Non-pigmented ciliary epithelial cell (primary cell): ENCODE data around the gene GFRA1.

Experiments
- DNase-seq: peaks from one replicate; pipeline ENCODE4 v3.0.0-alpha.2; 2010; ENCODE audit warnings: low read depth

The GFRA1 gene

DNA sequence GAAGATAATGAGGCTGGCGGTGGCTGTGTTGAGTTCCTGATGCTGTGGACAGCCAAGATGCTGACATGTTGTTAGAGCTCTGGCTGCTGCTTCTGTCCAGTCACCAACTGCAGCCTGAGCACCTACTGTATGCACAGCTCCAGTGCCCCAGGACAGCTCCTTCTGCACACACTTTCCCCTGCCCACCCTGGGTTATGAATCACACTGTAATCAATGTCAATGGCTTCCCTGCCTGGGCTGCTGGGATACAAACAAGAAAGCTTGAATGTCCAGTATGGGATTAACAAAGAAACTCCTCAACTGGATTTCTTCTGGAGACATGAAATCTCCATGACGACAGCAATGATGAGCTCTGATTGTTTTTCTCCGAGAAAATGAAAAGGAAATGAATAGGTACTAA lies 172.0 kb downstream of the GFRA1 start:
- DNase-seq = no peak

DNA sequence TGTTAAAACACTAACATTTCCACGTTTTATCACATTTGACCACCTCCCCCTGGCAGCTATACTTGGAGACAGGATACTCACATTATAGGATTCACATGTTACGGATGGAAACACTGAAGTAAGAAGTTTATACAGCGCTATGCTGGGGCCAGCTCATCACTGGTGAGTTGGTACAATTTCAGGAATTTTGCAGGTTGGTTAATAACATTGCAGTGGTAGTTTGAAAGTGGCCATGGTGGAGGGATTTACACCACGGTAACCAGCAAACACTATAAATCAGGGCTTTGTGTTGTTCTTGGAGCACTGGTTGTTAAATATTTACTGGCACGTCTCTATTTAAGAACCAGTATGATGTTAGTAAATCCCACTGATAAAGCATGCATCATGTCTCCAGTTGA lies 174.0 kb downstream of the GFRA1 start:
- DNase-seq = no peak

DNA sequence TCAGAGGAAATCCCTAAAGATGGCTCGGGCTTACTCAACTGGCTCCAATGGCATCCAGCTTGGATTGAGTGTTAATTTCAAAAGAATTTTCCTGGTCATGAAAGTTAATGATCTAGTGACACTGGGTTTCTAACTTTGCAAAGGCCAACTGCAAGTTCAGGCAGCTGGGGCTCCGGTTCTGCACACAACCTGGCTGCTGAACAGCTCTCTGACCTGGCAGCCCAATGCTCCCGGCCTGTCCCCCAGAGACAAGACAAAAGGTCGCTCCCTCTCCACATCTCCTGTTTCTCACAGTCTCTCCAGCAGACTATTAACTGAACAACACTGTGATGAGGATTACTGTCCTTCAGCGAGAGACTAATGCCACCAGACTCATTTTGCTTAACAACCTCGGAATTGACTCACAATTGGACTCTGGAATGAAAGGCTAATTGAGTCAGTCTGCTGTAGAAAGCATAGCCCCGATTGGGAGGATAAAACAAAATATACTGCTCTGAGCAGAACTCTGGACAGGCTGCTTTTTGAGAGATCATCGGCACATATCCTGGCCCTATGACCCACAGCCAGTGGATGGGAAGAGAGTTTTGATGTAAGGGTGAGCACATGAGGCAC lies 174.5 kb downstream of the GFRA1 start:
- DNase-seq = no peak

DNA sequence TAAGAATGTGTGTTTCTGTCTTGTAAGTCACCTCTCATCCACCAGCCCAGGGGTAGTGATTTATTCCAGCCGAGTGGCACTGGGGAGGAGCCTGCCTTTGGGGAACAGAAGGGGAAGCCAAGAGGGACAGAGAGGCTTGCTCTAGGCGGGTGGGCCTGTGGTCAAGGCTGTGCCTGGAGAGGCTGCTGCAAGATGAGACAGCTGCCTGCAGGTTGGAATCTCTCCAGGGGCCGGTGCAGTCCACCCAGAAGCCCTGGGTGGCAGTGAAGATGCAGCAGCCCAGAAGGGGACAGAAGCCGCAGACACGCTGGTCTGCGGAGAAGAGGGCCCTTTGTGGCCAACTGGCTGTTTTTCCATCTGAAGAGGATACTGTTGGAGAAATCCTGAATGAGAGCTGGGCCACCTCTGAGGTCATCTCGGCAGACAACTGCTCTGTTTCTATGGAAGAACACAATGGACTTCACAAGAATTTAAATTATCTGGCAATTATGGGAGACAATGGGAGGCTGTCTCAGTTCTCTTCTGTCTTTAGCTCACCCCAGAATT lies 175.7 kb downstream of the GFRA1 start:
- DNase-seq = no peak

DNA sequence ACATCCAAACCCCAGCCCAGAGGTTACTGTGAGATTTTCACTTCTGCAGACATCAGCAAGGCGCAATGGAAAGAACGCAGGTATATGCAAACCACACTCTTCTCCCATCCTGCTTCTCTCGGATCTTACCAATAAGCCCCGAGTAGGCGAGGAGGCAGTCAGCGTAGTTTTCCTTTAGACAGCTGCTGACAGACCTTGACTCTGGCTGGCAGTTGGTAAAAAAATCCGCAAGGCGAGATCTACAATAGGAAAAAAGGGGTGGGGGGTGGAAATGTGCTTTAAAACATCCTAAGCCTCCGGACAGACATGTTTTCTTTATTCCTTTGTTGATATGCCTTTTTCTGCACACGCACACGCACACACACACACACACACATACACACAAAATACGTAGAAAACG lies 176.5 kb downstream of the GFRA1 start:
- no peak for DNase-seq

DNA sequence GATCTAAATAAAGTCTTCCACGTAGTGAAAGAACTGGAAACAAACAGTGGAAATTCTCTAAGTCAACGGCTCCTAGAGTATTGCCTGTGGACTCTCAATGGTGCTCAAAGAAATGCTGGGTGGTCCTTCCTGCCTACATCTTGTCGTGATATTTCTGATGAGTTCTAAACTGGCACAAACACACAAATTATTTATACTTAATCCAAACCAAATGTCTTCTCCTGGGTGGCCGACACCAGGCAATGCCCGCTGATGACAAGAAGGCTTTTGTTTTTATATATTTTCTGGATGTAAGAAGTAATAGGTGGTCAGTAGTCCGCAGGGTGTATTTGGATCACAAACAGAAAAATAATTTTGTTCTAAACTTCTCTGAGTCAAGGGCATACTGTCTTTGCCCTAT lies 178.7 kb downstream of the GFRA1 start:
- no peak for DNase-seq

DNA sequence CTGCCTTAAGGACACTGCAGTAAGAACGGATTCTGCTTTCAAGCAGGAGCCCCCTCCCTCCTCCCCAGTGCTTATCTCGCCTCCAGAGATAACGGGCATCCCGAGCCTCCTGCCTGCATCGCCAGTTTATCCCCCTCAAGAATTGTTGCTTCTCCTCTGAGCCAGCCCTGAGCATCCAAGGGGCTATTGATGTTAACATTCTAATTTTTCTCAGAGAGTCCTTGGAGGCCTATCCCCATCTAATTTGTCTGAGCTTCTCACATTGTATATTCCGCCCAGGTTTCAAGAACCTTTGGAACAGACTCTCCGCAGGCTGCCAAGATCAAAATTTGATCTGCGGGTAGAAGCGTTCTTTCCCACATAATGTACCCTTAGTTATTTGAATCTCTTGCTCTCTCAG lies 180.0 kb downstream of the GFRA1 start:
- no peak for DNase-seq

DNA sequence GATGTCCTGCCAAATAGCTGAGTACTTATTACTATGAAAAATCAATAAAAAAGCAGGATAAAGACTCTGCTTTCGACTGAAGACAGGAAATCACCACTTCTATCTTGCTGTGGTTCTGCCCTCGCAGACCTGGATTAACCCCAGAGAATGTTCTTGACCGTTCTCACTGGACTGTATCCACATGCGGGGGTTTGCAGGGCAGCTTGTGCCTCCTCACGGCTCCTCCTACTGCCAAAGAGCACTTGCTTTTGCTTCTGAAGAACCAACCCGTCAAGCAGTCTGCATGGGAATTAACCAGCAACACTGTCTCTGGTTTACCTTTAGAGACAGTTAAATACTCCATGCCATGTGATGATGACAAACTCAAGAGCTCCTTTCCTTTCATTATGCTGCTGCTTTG lies 184.0 kb downstream of the GFRA1 start:
- DNase-seq = no peak

DNA sequence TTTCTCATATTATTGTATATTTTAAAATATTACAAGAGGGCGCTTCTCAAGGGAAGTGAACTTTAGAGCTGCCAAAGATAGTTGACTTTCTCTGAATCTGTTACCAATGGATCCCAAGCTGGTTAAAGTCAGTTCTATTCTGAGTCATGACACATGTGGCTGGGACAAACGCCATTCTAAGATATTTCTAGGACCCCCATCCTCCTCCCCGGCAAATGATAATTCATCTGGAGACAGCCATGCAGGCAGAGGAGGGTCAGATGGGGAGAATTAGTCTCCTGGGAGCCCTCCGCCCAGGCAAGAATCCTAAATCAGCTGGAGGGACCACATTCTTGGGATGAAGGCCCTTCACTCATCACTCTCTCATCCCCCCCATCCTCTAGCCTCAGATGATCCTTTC lies 187.7 kb downstream of the GFRA1 start:
- DNase-seq = no peak

DNA sequence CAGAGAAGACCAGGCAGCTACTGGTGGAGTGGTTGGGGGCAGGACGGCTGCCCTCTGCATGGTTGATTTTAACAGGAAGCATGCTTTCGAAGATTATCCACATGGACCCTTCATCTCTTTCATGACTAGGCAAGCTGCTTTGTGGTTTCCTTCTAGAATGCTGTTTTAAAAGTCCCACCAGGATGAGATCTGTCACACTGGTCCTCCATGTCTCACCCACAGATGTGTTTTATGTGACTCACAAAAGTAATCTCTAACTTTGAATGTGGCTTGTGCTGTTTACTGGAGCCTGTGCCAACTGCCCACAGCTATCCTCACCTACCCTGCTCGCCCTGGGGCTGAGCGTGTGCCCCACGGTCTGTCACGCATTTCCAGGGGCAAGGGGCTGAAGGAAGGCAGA lies 188.8 kb downstream of the GFRA1 start:
- no peak for DNase-seq

DNA sequence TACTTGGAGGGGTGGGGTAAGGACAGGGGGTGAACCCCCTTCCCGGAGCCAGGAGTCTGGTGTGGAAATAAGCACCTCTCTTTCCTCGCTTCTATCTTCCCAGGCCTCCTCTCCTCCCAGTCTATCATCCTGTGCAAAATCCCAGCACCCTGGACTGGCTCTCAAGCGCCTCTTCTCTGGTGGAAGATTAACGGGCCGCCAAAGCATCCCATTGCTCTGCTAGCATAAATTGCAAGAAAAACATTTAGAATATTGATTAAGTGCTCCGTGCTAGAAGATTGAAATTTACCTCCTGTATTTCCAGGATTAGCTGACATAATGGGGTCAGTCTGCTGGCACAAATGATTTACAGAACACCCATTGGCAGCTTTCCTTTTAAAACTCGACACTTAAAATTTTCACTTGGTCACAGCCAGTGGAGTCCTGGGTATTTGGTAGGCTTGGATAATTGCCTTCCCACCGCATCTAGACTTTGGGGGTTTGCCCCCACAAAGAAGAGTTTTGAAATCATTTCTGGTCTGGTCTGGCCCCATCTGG lies 189.7 kb downstream of the GFRA1 start:
- DNase-seq = no peak

DNA sequence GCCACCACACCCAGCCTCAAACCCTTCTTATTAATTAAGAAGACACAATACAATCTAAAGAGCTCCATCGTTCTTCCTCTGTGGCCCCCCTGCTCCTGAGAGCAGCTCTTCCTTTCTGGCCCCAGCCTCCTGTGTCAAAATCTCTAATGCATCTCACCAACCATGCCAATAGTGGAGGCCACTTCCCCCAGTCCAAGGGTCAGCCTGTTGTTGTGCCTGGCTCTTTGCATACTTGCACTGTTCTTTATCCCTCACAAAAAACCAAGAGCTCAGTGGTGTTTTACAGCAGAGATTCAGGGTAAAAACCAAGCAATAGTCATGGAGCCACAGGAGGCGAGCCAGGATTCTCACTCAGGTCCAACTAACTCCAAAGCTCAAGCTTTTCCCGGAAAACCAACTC lies 190.2 kb downstream of the GFRA1 start:
- DNase-seq = no peak

DNA sequence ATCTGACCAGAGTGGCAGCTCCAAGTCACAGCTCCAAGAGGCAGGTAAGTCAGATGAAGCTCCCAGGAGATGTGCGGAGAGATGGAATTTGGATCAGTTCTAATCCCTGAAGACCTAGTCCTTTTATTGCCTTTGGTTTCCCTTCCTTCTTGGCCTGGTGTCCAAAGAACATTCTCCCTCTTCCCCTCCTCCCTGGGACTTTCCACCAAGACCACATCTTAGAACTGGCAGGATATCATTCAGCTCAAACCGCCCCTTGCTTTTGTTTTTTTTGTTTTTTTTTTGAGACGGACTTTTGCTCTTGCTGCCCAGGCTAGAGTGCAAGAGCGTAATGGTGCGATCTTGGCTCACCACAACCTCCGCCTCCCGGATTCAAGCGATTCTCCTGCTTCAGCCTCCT lies 190.8 kb downstream of the GFRA1 start:
- no peak for DNase-seq

DNA sequence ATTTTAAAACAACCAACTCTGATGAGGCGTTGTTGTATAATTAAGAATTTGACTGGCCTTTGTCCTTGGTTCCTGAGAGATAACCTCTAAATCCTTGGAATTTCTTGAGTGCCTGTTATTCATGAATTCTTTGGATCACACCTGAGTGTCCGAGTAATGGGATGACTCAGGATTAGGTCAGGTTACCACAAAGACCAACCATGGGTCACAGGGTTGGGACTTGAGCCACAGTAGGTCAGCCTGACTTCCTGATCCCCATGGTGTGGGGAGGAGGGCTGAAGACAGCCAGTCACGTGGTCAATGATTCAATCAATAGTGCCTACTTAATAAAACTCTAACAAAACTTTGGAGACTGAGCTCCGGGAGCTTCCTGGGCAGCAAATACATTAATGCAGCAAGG lies 192.5 kb downstream of the GFRA1 start:
- DNase-seq = no peak

DNA sequence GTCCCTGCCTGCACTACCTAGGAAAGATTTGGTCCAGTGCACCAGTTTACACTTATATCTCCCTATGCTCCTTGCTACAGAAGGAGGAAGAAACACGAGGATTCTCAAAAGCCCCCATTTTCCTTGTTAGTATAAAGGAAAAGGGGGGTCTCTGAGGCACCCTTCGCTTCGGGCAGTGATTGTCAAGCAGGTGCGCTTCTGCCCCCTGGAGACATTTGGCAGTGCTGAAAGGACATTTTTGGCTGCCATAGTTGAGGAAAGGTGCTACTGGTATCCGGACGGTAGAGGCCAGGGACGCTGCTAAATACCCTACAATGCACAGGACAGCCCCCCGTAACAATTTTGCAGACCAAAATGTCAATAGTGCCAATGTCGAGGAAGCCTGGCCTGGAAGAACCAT lies 193.7 kb downstream of the GFRA1 start:
- DNase-seq = no peak

DNA sequence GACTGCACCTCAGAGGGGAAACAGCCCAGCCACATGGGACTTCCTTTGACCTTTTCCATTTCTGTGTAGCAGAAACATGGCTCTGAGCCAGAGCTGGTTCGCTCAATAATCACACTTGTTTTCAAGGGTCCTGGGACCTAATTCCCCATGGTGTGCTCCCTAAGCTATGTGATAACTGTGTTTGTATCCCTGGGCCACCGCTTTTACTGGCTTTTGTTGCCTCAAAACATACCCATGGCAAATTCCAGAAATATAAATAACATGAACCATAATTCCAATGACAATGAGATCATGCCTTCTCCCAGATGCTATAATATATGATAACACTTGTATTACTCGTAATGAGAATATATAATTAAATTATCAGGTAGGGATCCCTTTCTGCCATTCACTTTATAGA lies 196.4 kb downstream of the GFRA1 start:
- DNase-seq = no peak

DNA sequence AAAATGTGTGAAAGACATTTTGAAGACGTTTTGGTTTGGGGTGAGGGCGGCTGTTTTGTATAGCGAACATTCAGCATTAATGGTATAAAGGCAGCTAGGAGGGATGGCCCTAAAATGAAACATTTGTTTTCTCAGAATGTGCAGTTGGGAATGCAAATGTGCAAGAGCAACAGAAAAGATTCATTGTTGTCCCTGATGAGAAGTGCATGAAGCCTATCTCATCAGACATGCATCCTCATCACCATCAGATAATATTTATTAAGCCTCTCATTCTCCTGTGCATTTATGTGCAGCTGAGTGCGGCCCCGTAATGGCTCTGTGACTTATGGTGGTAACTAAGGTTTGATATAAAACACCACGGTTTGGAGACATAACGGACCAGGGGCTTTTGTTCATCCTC lies 199.5 kb downstream of the GFRA1 start:
- no peak for DNase-seq

DNA sequence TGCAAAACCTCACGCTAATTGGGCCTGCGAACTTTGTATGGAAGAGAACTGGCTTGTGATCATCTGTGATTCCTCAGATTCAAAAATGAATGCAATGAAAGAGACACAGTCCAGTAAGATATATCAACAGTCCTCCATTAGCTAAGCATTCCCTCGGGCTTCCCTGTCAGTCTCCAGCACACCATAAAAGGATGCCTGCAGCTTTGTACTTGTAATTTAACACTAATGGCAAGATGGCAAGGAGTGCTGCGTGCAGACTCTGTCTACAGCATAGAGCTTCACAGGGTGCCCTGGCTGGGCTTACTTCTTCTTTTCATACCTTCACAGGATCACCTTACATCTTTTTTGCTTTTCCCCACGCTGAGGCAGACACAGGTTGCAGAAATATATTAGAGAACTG lies 200.0 kb downstream of the GFRA1 start:
- DNase-seq = no peak

DNA sequence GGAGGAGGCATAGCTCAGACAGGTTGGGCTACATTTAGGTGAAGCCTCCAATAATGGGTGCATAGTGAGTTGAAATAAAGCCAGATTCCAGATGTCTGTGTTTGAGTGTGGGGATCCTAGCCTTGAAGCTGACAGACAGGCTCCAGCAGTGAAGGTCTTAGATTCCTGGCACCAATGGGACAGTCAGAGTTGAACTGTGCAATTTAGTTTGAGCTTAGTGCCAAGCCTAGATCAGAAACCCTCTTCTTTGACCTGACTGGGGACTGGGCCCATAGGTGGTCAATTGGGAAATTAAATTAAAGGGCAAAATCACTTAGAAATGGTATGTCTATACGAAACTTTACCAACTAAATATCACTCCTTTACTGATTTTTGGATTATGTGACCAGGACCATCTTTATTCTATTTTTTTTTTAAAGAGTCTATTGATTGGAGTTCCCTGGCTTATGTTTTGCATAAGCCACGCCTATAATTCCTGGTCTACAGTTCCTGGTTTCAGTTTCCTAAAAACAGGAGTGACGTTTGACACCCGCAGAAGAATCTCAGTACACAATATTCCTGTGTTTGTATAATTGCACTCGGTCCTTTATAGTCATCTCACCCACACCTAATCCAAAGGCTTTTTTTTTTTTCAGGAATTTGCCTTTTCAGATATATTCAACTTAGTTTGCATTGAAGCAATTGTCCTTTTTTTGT lies 201.4 kb downstream of the GFRA1 start:
- no peak for DNase-seq

DNA sequence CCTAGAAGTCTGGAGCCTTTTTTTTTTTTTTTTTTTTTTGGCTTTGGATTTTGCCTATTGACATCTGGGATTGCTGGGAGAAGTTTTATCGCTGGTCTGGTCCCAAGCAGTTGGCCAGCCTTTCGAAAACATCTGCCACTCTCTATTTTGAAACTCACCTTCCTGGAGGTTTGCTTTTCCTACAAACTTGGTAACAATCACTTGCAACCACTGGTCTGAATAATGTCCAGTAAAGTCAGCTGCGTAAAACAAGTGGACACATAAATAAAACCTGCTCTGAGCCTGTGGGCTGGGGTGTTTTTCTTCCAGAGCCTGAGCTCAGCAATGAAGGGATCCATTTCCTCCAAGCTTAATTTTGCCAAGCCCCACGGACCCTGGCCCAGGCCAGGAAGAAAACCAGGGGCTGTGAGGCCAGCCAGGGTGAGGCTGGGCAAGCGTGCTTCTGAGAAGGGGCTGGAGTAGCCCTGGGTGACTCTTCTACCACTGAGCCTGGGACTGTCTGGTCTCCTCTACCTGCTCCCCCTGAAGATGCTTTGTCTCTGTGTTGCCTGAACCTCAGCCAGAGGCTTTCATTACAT lies 202.2 kb downstream of the GFRA1 start:
- no peak for DNase-seq

DNA sequence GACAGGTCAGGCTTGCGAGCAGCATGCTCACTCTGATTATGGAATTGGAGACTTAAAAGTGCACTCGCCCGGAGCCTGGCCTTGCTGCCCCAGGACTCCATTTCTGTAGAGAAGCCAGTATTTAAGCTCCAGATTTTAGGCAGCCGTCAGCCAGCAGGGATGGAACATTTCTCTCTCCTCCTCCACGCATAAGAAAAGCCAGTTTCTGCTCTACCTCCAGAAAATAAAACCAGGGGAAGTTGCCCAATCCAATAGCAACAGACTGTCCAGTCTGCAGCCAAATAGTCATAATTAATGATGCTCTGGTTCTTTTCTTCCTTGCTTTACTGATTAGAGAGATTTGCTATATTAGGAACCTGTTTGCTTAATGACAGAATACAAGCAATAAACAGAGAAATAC lies 203.2 kb downstream of the GFRA1 start:
- no peak for DNase-seq

DNA sequence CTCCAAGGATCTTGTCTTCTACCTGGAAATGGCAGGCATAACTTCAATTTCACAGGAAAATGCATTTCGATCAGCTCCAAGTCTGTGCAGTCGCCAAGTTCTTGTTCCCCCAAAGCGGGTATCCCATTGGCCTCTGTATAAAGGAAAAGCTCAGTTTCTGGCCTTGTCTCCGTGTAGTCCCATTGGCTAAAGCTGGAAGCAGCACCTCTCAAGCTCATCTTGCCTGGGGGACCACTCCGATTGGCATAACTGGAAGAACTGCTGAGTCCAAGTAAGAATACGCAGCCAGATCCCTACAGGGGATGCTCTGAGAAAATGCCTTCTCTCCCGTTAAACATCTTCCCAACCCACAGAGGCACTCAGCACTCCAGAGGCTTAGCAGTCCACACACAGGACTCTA lies 205.2 kb downstream of the GFRA1 start:
- no peak for DNase-seq

DNA sequence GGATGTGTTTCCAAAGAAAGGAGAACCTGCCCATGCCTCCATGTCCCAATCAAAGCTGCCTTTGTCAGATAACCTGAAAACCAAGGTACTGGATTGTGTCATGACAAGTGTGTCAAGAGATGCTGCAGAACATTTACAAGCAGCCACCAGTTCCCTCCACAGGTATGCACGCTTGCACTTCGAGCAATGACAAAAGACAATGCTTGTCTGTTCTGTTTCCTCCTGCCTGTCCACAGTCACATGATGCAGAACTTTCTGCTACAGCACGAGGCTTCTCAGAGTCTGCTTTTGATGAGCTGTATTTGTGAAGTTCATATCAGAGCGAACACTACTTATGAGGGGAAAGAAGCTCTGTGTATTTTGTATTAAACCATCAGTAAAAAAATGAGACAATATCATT lies 209.9 kb downstream of the GFRA1 start:
- no peak for DNase-seq
